Osteocyte (in vitro differentiated cells): Measurements from ENCODE around the gene TINCR. TPM values are rescaled to one million over a fixed set of nuclear protein-coding genes. Genes with fewer than 3 reads are reported as not detected.
A peak's percentile ranks its signal among the peaks of the same experiment; 100 is the strongest.
"Not testable (repeated sequence)": the region's sequence is repeated elsewhere in the genome, so short reads cannot be mapped to it uniquely, and the experiment has no call there.

Experiments used
- DNase-seq: peaks from one replicate; pipeline ENCODE4 v3.0.0; 2021; ENCODE audit warnings: mixed read lengths; ENCODE audit not compliant: unreplicated experiment; ENCODE audit errors: extremely low spot score
- H3K27ac Mint-ChIP-seq: one replicate; pipeline ENCODE4 v1.8.0; 2021; ENCODE audit warnings: mild to moderate bottlenecking, mixed read lengths; ENCODE audit not compliant: unreplicated experiment
- H3K27me3 Mint-ChIP-seq: one replicate; pipeline ENCODE4 v1.8.0; 2021; ENCODE audit warnings: mixed read lengths; ENCODE audit not compliant: unreplicated experiment
- H3K36me3 Mint-ChIP-seq: one replicate; pipeline ENCODE4 v1.8.0; 2021; ENCODE audit warnings: mixed read lengths; ENCODE audit not compliant: unreplicated experiment
- H3K4me1 Mint-ChIP-seq: one replicate; pipeline ENCODE4 v1.8.0; 2021; ENCODE audit warnings: mixed read lengths; ENCODE audit not compliant: unreplicated experiment
- H3K4me3 Mint-ChIP-seq: one replicate; pipeline ENCODE4 v1.8.0; 2021; ENCODE audit warnings: mild to moderate bottlenecking, moderate library complexity, mixed read lengths; ENCODE audit not compliant: unreplicated experiment
- H3K9me3 Mint-ChIP-seq: one replicate; pipeline ENCODE4 v1.8.0; 2021; ENCODE audit warnings: mixed read lengths; ENCODE audit not compliant: unreplicated experiment
- total RNA-seq: library from RNA; stranded (reverse); gene quantifications from 2 replicates; pipeline ENCODE4 v1.2.1, GENCODE V29; 2021
- TF ChIP-seq, protein P1 (sequence below): fragments of 200-600 bp; sonication (generic); IDR thresholded peaks from 2 replicates; pipeline ENCODE4 v1.5.0; 2021; ENCODE audit warnings: antibody characterized with exemption, mild to moderate bottlenecking, moderate library complexity

TINCR gene
- total RNA-seq, 1 donor from 2014 or later: 13.5 TPM

DNA sequence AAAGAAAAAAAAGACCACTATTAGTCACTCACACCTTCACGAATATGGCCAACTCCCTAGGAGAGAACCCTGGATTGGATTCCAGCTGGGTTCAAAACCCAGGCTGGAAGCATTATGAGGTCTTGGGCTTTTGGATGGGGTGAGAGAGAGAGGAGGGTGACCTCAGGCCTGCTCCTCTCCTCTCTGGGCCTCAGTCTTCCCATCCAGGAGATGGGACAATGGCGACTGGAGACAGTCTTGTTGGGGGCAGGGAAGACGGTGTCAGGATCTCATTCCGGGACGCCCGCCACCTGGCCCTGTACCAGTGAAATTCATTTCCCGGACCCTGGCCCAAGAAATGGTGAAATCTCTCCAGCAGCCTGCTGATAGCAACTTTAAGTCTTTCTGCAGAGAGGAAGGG is 26.3 kb downstream of the TINCR start:
- Mint-ChIP-seq H3K27ac (no peak overlapping the region), H3K4me1 (peaks cover 5% of the 10 kb centered on the region), H3K27me3 (peaks cover 2% of the 10 kb centered on the region), H3K9me3 (no peaks in the 10 kb centered on the region), H3K36me3 (no peaks in the 10 kb centered on the region), H3K4me3 (no peak overlapping the region)
- TF ChIP-seq, protein P1, sequence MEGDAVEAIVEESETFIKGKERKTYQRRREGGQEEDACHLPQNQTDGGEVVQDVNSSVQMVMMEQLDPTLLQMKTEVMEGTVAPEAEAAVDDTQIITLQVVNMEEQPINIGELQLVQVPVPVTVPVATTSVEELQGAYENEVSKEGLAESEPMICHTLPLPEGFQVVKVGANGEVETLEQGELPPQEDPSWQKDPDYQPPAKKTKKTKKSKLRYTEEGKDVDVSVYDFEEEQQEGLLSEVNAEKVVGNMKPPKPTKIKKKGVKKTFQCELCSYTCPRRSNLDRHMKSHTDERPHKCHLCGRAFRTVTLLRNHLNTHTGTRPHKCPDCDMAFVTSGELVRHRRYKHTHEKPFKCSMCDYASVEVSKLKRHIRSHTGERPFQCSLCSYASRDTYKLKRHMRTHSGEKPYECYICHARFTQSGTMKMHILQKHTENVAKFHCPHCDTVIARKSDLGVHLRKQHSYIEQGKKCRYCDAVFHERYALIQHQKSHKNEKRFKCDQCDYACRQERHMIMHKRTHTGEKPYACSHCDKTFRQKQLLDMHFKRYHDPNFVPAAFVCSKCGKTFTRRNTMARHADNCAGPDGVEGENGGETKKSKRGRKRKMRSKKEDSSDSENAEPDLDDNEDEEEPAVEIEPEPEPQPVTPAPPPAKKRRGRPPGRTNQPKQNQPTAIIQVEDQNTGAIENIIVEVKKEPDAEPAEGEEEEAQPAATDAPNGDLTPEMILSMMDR: no peak
- no peak for DNase-seq

DNA sequence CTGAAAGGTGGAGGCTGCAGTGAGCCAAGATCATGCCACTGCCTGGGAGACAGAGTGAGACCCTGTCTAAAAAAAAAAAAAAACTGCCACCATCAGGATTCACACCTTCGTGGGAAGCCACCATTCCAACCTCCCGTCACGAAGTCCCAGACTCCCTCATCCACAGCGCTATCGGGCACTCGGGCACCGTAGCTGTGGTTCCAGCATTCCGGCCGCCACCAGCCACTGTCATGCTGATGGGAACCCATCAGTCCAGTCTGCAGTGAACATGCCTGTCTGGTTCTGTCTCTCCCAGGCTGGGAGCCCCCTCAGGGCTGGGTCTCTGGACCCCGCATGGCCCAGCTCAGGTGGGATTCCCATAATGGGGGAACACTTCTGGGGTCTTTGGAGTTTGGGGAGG is 27.5 kb downstream of the TINCR start:
- TF ChIP-seq, protein P1: no peak
- Mint-ChIP-seq H3K4me3 (no peak overlapping the region), H3K27ac (no peak overlapping the region), H3K27me3 (peaks cover 2% of the 10 kb centered on the region), H3K9me3 (peaks cover under 1% of the 10 kb centered on the region), H3K4me1 (peaks cover 10% of the 10 kb centered on the region), H3K36me3 (no peaks in the 10 kb centered on the region)
- DNase-seq: no peak

DNA sequence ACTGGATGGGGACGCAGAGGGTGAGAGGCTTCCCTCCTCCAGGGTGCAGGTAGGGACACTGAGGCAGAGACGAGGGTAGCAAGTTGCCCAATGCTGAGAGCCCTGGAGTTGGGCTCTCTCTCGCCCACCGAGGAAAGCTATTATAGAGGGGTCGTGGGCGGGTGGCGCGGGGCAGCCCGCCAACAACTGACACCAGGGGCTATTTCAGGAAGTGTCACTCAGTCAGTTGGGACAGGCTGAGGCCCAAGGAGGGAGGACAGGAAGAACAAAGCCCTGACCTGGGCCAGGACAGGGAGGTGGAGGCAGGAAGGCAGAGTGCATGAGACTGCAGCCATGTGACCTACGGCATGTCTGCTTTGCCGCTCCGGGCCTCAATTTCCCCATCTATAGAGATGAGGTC is 29.9 kb downstream of the TINCR start:
- Mint-ChIP-seq H3K27ac (no peak overlapping the region), H3K4me3 (no peak overlapping the region), H3K36me3 (peaks cover 3% of the 10 kb centered on the region)

DNA sequence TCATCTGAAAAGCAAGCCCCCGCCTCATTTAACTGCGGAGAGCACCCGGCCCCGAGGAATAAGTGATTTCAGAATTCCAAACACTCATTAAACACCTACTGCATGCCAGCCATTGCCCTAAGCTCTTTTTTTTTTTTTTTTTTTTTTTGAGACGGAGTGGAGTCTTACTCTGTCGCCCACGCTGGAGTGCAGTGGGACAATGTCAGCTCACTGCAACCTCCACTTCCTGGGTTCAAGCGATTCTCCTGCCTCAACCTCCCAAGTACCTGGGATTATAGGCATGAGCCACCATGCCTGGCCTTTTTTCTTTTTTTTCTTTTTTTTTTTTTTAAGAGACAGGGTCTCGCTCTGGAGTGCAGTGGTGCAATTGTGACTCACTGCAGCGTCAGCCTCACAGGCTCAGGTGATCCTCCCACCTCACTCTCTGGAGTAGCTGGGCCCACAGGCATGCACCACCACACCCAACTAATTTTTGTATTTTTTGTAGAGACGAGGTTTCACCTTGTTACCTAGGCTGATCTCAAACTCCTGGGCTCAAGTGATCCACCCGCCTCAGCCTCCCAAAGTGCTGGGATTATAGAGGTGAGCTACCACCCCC is 30.7 kb downstream of the TINCR start:
- H3K4me1 Mint-ChIP-seq, H3K36me3 Mint-ChIP-seq, H3K27me3 Mint-ChIP-seq, H3K9me3 Mint-ChIP-seq, DNase-seq, H3K4me3 Mint-ChIP-seq: not testable (repeated sequence)
- peak overlapping the region; percentile 47 for H3K27ac Mint-ChIP-seq

More for the DNA sequence above, 29.9 kb downstream of the TINCR start:
- H3K9me3 Mint-ChIP-seq: peaks cover 9% of the 10 kb centered on the region
- TF ChIP-seq, protein P1: no peak
- H3K4me1 Mint-ChIP-seq: peaks cover 10% of the 10 kb centered on the region
- H3K27me3 Mint-ChIP-seq: peaks cover 2% of the 10 kb centered on the region
- DNase-seq: no peak

DNA sequence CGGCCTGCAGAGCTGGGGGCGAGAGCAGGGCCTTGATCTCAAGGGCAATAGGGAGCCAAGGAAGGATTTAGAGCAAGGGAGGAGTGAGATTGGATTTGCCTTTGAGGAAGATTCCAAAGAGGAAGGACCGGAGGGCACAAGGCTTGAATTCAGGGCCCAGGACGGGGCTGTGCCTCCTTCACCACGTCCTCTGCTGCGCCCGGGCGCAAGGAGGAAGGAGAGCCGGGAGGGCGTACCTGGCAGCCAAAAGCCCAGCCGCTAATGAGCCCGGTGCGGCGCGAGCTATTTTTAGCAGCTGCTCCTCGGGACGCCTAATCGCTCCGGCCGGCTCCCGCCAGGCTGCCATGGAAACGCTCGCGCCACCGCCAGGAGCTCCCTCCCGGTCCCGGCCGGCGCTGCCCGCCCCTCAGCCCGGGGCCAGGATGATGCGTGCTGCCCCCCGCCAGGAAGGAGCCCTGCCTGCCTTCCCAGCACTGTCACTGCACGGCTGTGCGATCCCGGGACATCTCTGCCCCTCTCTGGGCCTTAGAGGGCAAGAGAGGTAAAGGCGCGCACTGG is 31.3 kb downstream of the TINCR start:
- no peak overlapping the region for H3K4me3 Mint-ChIP-seq
- peaks cover 9% of the 10 kb centered on the region for H3K9me3 Mint-ChIP-seq
- peak; percentile 91 for DNase-seq
- H3K4me1 Mint-ChIP-seq: peaks cover 10% of the 10 kb centered on the region
- TF ChIP-seq, protein P1: no peak
- peaks cover 3% of the 10 kb centered on the region for H3K36me3 Mint-ChIP-seq
- H3K27me3 Mint-ChIP-seq: no peaks in the 10 kb centered on the region
- H3K27ac Mint-ChIP-seq: peak overlapping the region; percentile 47
